ENCODE measurements around the gene ALK. TPM values are rescaled to one million over a fixed set of nuclear protein-coding genes. Genes with fewer than 3 reads are reported as not detected.

ALK gene
- total RNA-seq, 2 donors from 2014 or later: 0.37 TPM; not detected in 1

GRCh38 chr2:29425866-29426265 lies 495.5 kb downstream of the ALK start:
- DNase-seq (ENCODE audit: low spot score): no peak
- intact Hi-C loops (cut with DNase I): no loop called here

- DNase-seq (ENCODE audit: low spot score): no peak
- intact Hi-C loops (cut with DNase I): no loop called here
These were observed 498.2 kb downstream of the ALK start for GRCh38 chr2:29423061-29423666.

GRCh38 chr2:29420999-29421782 lies 500.2 kb downstream of the ALK start:
- DNase-seq (ENCODE audit: low spot score): no peak
- intact Hi-C loops (cut with DNase I): no loop called here

DNA sequence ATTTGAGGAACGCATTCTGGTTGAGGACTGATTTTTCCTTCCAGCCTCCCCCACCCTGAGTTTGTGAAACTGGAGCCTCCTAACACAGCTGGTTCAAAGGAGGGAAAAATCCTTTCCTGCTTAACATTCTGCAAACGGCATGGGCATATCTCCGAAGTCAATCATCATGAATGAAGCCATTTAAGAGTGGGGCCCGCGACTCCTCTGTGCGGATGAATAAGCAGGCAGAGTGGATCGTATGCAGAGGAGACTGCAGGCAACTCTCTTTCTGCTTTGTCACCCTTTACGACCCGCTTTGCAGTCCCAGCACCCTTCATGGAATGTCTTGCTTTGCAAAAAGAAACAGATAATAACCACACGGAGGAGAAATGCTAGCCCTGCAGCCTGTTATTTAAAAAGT lies 500.9 kb downstream of the ALK start:
- no peak for DNase-seq (ENCODE audit: low spot score)
- intact Hi-C loops (cut with DNase I): no loop called here

DNA sequence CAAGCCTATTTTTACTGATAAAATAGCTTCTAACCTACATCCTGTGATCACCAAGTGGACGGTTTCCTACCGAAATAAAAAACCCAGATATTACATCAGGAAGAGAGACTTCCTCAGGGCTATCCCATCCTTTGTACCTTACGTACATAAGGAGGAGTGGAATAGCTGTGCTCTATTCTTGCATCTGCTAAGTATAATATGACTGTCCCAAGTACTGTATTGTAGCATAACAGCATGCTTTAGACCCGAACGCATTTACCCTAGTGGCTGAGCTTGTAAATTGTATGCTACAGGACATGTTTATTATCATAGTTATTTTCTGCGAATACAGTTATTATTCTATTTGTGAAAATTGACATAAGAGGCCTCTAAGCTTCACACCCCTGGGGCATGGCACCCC lies 503.8 kb downstream of the ALK start:
- intact Hi-C loops (cut with DNase I): no loop called here
- no peak for DNase-seq (ENCODE audit: low spot score)

DNA sequence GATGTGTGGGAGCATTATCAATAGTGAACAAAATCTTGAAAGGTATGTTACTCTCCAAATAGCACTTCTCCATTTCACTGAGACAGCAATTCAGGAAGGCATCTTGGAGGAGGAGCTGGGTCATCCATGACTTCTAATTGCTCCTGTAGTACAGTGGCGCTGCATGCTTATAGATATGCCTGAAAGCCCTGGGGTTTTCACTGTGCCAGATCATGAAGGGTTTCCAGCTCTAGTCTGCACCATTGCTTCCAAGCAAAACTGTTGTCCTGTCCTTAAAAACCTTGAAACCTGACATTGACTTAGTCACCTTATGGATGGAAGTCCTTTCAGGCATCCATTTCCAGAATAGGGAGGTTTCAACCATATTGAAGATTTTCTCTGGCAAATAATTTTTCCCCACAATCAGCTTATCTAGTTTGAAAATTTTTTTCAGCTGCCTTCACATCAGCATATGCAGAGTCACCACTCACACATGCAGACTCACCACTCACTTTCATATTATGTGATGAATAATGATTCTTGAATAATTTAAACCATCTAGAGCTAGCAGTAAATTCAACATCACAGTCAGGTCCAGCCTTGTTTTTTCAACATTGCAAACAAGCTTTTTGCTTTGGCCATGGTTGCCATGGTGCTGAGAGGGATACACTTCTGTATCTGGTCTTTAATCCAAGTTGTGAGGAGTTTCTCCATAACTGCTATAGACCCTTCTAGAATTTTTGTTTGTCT lies 509.0 kb downstream of the ALK start:
- intact Hi-C loops (cut with DNase I): no loop called here
- DNase-seq (ENCODE audit: low spot score): no peak

DNA sequence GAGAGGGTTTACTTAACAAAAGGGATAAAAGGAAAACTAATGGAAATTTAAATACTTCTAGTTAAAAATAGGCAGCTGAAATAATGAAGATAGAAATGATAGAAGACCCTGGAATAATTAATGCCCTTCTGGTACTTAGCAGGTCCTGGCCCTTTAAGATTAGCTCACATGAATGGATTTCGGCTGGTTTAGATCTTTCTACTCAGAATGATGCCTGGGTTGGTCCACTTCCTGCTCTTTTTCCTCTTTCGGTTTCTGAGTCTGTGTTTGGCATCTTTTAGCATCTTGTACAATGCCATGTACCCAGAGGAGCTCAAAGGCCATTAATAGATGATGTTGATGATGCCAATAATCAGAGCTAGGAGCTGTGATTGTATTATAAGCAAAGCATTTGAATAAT lies 515.7 kb downstream of the ALK start:
- intact Hi-C loops (cut with DNase I): no loop called here
- no peak for DNase-seq (ENCODE audit: low spot score)

DNA sequence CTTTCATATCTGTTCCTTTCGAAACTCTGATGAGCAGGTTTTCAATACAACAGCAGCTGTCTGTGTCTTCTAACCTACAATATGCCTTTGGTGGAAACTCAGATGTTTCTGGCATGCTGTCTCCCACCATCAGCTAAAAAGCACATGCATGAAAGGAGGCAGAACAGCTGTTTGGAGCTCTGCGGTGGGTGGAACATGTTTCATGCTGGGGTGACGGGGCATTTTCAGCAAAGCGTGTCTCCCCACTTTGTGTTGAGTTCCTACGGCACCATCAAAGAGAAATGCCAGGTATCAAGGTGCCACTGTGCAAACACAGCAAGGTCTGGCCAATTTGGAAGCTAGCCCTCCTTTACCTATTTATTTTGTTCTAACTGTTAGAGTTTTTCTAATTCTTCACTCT lies 516.1 kb downstream of the ALK start:
- intact Hi-C loops (cut with DNase I): no loop called here
- DNase-seq (ENCODE audit: low spot score): no peak

DNA sequence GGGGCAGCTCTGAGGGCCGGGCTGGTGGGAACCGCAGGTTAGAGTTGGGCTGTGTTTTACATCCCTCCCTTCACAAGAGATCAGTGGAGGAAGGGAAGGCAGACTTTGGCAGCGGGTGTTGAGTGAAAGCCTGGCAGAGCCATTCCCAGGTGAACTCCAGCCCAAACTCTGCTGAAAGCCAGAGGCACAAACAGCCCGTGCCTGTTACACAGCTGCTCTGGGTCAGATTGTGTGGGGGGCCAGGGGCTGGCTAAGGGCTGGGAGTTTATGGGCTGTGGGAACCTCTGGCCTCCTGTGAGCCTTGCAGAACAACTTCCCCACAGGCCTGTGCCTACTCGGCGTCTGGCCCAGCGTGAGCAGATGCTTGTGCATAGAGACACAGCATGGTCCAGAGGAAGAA lies 519.4 kb downstream of the ALK start:
- intact Hi-C loops (cut with DNase I): no loop called here
- DNase-seq (ENCODE audit: low spot score): no peak

DNA sequence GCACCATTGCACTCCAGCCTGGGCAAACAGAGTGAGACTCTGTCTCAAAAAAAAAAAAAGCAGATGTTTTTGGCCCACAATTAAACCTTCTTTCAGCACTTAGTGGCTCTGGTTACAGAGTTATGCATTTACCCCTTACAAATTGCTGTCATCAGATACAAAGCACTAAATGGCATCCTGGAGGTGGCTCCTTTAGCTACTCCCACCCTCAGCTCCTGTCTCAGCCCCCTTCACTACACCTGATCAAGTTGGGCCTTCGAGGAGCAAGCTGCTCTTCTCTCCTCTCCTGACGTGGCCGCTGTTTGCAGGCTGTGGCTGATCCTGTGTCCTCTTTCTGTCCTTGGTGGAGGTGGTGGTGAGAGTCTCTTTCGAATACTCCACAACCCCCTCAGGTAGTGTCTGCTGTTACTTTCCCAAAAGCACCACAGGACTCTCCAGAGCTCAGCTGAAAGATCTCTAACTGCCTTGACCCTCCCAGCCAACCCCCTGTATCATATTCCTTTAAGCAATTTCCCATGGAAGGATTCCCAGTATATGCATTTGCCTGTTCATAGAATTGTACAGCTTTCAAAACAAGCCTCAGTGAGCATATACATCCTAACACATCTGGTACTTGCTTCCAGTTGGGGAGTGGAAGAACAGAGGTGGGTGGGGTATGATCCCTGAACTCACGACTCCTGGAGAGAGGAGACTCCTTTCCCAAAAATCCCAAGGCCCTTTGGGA lies 520.3 kb downstream of the ALK start:
- no peak for DNase-seq (ENCODE audit: low spot score)
- intact Hi-C loops (cut with DNase I): no loop called here

DNA sequence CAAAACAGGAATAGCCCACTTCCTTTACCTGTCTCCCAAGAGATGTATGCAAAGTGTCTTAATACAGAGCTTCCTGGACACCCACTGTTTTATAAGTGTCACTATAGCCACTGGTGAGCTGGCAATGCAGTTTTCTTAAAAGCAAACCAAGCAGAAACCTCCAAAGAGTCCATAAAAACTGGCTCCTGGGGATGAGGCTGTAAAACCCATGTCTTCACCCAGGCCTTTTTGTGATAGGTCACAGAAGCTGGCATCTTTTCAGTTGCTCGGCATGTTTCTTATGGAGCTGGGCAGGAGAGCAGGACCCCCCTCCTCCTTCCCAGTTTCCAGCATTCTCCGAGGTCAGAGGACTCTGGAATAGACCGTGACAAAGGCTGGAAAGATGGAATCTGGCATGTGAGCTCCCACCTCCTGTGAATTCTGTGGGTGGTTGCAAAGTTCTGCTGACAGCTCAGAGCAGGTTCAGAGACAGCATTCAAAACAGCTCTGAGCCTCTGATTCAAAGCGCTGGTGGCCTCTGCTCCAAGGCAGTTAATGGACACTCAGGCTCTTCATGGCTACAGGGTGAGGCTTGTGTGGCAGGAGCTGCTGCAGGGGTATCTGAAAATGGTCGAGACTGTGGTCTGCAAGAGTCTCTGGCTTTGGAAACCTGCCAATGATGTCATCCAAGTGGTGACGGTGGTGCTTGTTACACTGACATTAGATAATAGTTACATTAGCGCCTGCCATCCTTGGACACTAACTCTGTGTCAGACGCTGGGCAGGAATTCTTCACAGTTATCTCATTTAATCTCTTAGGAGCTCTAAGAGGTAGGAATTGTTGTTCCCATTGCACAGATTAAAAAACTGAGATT lies 522.8 kb downstream of the ALK start:
- DNase-seq (ENCODE audit: low spot score): no peak
- intact Hi-C loops (cut with DNase I): no loop called here

DNA sequence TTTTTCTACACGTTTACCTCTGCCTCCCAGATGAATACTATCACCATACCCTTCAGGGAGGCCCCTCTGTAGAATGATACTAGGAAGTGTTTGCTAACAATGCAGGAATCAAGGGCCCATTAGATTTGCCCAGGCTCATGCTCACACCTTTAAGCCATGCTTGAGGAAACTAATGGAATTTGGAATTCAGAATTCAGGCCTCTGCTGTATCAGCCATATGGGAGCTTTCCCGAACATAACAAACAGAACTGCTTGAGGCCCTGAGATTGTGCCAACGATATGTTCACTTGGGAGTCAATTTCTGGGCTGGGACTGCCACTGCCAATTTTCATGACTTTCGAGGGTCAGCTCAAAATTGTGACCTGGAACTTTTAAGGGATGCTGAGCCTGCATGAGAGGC lies 523.7 kb downstream of the ALK start:
- DNase-seq (ENCODE audit: low spot score): no peak
- intact Hi-C loops (cut with DNase I): no loop called here

GRCh38 chr2:29397039-29397438 lies 524.3 kb downstream of the ALK start:
- intact Hi-C loops (cut with DNase I): no loop called here

GRCh38 chr2:29394981-29395350 lies 526.4 kb downstream of the ALK start:
- intact Hi-C loops (cut with DNase I): no loop called here
- no peak for DNase-seq (ENCODE audit: low spot score)

More at GRCh38 chr2:29397039-29397438, 524.3 kb downstream of the ALK start:
- DNase-seq (ENCODE audit: low spot score): no peak

DNA sequence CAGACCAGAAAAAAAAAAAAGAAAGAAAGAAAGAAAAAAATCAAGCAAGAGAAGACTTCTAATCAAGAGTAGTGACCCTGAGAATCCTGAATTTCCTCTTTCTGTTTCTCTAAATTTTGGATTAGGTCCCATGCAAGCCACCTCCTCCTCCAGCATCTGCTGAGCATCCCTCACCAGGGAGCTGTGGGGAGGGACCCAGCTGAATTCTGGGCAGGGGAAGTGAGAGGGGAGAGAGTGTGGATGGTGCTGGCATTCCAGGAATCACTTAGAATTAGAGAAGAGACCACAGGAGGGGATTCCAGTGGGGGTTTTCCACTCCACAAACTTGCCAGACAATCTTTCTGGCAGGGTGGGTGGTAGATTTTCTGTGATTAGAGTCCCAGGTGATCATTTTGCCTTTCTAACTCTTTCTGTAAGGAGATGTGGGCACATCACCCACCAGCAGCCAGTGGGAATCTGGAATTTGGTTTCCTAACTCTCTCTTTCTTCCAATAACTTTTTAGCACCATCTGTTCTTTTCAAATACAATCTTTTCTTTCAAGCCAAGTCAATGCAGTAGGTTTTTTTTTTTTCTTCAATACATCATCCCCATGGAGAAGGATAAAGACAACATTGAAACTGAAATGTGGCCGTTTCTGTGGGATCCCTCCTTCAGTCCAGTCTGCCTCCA lies 526.9 kb downstream of the ALK start:
- intact Hi-C loops (cut with DNase I): no loop called here
- no peak for DNase-seq (ENCODE audit: low spot score)

- DNase-seq (ENCODE audit: low spot score): no peak
- intact Hi-C loops (cut with DNase I): no loop called here
These were observed 527.7 kb downstream of the ALK start for GRCh38 chr2:29393676-29394075.

DNA sequence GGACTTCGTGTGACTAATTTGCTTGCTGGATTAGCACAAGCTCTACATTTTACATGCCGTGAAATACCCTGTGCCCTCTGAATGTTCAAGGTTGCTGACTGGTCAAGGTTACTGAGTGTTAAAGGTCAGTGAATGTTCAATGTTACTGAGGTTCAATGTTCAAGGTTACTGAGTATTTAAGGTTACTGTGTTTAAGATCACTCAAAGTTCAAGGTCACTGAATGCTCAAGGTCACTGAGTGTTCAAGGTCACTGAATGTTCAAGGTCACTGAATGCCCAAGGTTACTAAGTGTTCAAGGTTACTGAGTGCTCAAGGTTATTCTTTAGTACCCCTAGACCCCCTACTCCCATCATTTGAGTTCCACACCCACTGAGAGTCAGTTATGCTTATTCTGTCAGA lies 528.6 kb downstream of the ALK start:
- intact Hi-C loops (cut with DNase I): no loop called here
- DNase-seq (ENCODE audit: low spot score): no peak

- intact Hi-C loops (cut with DNase I): no loop called here
- no peak for DNase-seq (ENCODE audit: low spot score)
These were observed 531.2 kb downstream of the ALK start for GRCh38 chr2:29390136-29390535.

- intact Hi-C loops (cut with DNase I): no loop called here
- no peak for DNase-seq (ENCODE audit: low spot score)
These were observed 531.7 kb downstream of the ALK start for GRCh38 chr2:29389686-29390085.
